Thyroid gland (tissue), 4 donors: Measurements from ENCODE around the gene IP6K3. TPM values are rescaled to one million over a fixed set of nuclear protein-coding genes. Genes with fewer than 3 reads are reported as not detected.

ENCODE experiments used
- DNase-seq, 2 donors: peaks; one replicate each; pipeline ENCODE4 v3.0.0-alpha.2; 2019
- H3K27ac ChIP-seq, 3 donors: fragments of 200-600 bp; sonication (generic); 1 replicate in 2 of 3; 2 replicates in 1 of 3; pipeline ENCODE4 v1.5.1; 2016 to 2019; ENCODE audit warnings: mild to moderate bottlenecking in 1 of 3, moderate library complexity in 1 of 3
- H3K27me3 ChIP-seq: fragments of 200-600 bp; sonication (generic); one replicate; pipeline ENCODE4 v1.5.1; 2019
- H3K36me3 ChIP-seq, 2 donors: fragments of 200-600 bp; sonication (generic); one replicate each; pipeline ENCODE4 v1.5.1; 2016 to 2019
- H3K4me1 ChIP-seq, 2 donors: fragments of 200-600 bp; sonication (generic); one replicate each; pipeline ENCODE4 v1.5.1; 2017 to 2019
- H3K4me3 ChIP-seq, 3 donors: fragments of 200-600 bp; sonication (generic); replicated peaks in 1 of 3; 1 replicate in 2 of 3; 2 replicates in 1 of 3; pipeline ENCODE4 v1.5.1; 2016; ENCODE audit warnings: mild to moderate bottlenecking in 1 of 3
- H3K9me3 ChIP-seq: fragments of 200-600 bp; sonication (generic); one replicate; pipeline ENCODE4 v1.5.1; 2017
- POLR2A ChIP-seq, 2 donors: fragments of 450-650 bp; IDR thresholded peaks; one replicate each; pipeline ENCODE4 v1.6.1; 2017; ENCODE audit warnings: antibody characterized with exemption in 2 of 2, mild to moderate bottlenecking in 2 of 2, moderate library complexity in 1 of 2
- WGBS, 2 donors: methylation state at CpG; one replicate each; pipeline ENCODE4 v1.1.5; 2017; 5-methylcytosine and 5-hydroxymethylcytosine counted together
- intact Hi-C: fragments of 100-400 bp; cut with DNase I; formaldehyde crosslinking; loops from one replicate; pipeline ENCODE4 v1.15.1; 2023
- total RNA-seq, 4 donors: library from RNA; depleted of rRNA; stranded (reverse); fragments of >200 nt; gene quantifications; one replicate each; pipeline ENCODE4 v1.2.3, GENCODE V29; 2016
- TF ChIP-seq, protein P1 (sequence below), 6 experiments: fragments of 200-600 bp in 3 of 6; fragments of 450-650 bp in 3 of 6; sonication (generic) in 3 of 6; IDR thresholded peaks; one replicate each; pipeline ENCODE4 v1.5.1; 2016 to 2019; ENCODE audit warnings: antibody characterized with exemption in 6 of 6, mild to moderate bottlenecking in 2 of 6, inconsistent platforms in 1 of 6, moderate library complexity in 1 of 6

The IP6K3 gene
- total RNA-seq, 4 donors from 2014 or later, result 7.9 to 20.5 (median 17.1) TPM

- Histone ChIP-seq H3K27me3 (no peaks in the 10 kb centered on the region), H3K27ac (peak overlapping the region in 1 of 3 donors; percentile 59), H3K36me3 (peaks cover 31 to 38% of the 10 kb centered on the region in 2 donors), H3K4me3 (no peak overlapping the region), H3K9me3 (no peaks in the 10 kb centered on the region), H3K4me1 (peaks cover 20 to 56% of the 10 kb centered on the region in 2 donors)
- intact Hi-C loops, result no loop called here
- WGBS, 2 donors, result 93 to 96% methylated on average over 4 to 10 of the region's 10 CpGs
- TF ChIP-seq POLR2A (IDR thresholded peaks at IDR 0.05), result no peak
- TF ChIP-seq, protein P1, sequence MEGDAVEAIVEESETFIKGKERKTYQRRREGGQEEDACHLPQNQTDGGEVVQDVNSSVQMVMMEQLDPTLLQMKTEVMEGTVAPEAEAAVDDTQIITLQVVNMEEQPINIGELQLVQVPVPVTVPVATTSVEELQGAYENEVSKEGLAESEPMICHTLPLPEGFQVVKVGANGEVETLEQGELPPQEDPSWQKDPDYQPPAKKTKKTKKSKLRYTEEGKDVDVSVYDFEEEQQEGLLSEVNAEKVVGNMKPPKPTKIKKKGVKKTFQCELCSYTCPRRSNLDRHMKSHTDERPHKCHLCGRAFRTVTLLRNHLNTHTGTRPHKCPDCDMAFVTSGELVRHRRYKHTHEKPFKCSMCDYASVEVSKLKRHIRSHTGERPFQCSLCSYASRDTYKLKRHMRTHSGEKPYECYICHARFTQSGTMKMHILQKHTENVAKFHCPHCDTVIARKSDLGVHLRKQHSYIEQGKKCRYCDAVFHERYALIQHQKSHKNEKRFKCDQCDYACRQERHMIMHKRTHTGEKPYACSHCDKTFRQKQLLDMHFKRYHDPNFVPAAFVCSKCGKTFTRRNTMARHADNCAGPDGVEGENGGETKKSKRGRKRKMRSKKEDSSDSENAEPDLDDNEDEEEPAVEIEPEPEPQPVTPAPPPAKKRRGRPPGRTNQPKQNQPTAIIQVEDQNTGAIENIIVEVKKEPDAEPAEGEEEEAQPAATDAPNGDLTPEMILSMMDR (IDR thresholded peaks at IDR 0.05), result no peak
- no peak for DNase-seq
Observed at GRCh38 chr6:33697845-33698244, 48.9 kb downstream of the IP6K3 start.

DNA sequence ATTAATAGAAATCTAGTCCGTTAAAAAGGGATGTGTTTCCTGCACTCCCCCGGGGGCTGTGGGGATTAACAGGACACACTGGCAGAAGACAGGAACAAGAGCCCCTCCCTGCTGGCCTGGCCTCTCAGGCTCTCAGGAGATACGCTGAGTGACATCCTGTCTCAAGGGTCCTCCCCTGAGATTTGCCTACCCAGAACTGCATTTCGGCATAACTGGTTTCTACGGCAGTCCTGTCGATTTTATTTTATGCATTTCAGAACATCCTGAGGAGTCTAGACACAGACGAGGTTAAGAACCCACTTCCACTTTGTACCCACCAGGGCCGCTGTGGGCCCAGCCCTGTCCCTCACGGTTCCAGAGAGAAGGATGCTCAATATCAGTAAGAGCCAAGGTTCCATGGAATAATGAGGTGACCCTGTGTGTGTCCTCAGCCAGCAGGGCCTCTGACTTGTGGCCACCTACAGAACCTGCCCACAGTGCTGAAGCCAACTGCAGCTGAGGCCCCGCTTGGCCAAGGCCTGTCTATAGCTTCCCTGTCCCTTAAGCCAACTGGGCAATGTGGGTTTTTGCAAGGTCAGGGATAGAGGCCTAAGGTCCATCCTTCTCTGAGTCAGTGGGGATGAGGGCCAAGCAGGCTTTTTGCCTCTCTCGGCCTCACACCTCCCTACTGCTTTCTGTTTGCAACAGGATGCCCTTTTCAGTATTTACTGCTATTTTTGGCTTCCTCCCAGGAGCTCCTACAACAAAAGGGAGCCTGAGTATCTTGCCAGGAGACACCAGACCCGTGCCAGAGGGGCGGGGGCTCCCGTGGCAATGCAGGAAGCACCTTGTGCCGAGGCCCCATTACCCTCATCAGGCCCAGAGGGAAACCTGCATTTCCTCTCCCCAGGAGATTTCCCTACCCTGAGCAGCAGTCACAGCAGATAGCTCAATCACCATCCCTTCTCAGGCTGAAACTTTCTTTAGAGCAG is 49.9 kb downstream of the IP6K3 start:
- intact Hi-C loops, result no loop called here
- Histone ChIP-seq H3K4me3 (no peak overlapping the region), H3K27ac (peak overlapping the region in 2 of 3 donors; percentile 56 to 66), H3K4me1 (peaks cover 20 to 56% of the 10 kb centered on the region in 2 donors), H3K9me3 (no peaks in the 10 kb centered on the region), H3K27me3 (no peaks in the 10 kb centered on the region), H3K36me3 (peaks cover 40 to 49% of the 10 kb centered on the region in 2 donors)
- DNase-seq, result peak; percentile 27 to 37
- TF ChIP-seq POLR2A (IDR thresholded peaks at IDR 0.05), result no peak
- TF ChIP-seq, protein P1 (IDR thresholded peaks at IDR 0.05), result no peak
- 49 to 64% methylated on average over 14 to 15 of the region's 15 CpGs for WGBS, 2 donors

DNA sequence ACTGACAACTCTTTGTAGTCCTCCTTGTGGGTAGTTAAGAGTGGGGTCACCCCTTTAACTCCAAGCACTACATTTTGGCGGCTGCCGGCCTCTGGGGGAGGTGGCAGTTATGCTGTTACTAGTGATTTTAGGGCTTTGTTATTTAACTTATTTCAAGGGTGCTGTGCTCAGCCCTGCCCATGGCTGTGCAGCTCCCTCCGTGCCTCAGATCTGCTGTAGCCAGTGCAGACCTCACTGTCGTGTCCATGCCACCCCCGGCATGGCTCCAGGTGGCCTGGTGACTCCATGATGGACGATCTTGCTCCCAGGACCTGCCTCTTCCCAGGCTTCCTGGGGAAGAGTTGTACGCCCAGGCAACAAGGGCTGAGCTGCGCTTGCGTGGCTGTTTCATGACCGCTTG is 50.6 kb downstream of the IP6K3 start:
- H3K4me1 ChIP-seq, result peaks cover 20 to 56% of the 10 kb centered on the region in 2 donors
- intact Hi-C loops, result no loop called here

GRCh38 chr6:33695451-33695887 is 51.2 kb downstream of the IP6K3 start:
- Histone ChIP-seq H3K9me3 (no peaks in the 10 kb centered on the region), H3K4me1 (peaks cover 20 to 52% of the 10 kb centered on the region in 2 donors), H3K4me3 (no peak overlapping the region), H3K36me3 (peaks cover 54 to 61% of the 10 kb centered on the region in 2 donors), H3K27ac (peak overlapping the region in 2 of 3 donors; percentile 38 to 56), H3K27me3 (no peaks in the 10 kb centered on the region)
- DNase-seq, result no peak
- TF ChIP-seq, protein P1 (IDR thresholded peaks at IDR 0.05), result no peak
- no peak for TF ChIP-seq POLR2A (IDR thresholded peaks at IDR 0.05)
- intact Hi-C loops, result no loop called here
- 71 to 91% methylated on average over 6 to 13 of the region's 16 CpGs for WGBS, 2 donors

More for the DNA sequence above, 50.6 kb downstream of the IP6K3 start:
- DNase-seq, result no peak
- Histone ChIP-seq H3K36me3 (peaks cover 48 to 55% of the 10 kb centered on the region in 2 donors), H3K9me3 (no peaks in the 10 kb centered on the region), H3K27me3 (no peaks in the 10 kb centered on the region), H3K4me3 (no peak overlapping the region), H3K27ac (peak overlapping the region in 2 of 3 donors; percentile 56 to 66)
- no peak for TF ChIP-seq POLR2A (IDR thresholded peaks at IDR 0.05)
- TF ChIP-seq, protein P1 (IDR thresholded peaks at IDR 0.05), result no peak
- WGBS, 2 donors, result 76 to 84% methylated on average over 10 of the region's 10 CpGs

GRCh38 chr6:33694977-33695376 is 51.7 kb downstream of the IP6K3 start:
- no peak overlapping the region for H3K4me3 ChIP-seq
- WGBS, 2 donors, result 85 to 90% methylated on average over 3 to 5 of the region's 5 CpGs
- intact Hi-C loops, result no loop called here
- H3K27me3 ChIP-seq, result no peaks in the 10 kb centered on the region
- H3K27ac ChIP-seq, result no peak overlapping the region
- peaks cover 20 to 48% of the 10 kb centered on the region in 2 donors for H3K4me1 ChIP-seq
- H3K9me3 ChIP-seq, result no peaks in the 10 kb centered on the region
- H3K36me3 ChIP-seq, result peaks cover 57 to 66% of the 10 kb centered on the region in 2 donors
- DNase-seq, result no peak
- TF ChIP-seq, protein P1 (IDR thresholded peaks at IDR 0.05), result no peak
- no peak for TF ChIP-seq POLR2A (IDR thresholded peaks at IDR 0.05)
